NCI-H748 treated with DMSO at 0.1 percent for 48 hours (cell line): ENCODE results near the gene SLC16A7.
"Not testable (repeated sequence)": the region's sequence is repeated elsewhere in the genome, so short reads cannot be mapped to it uniquely, and the experiment has no call there.

Source experiments
- DNase-seq: peaks from one replicate; lab custom pipeline; 2025; lab: John Stamatoyannopoulos, UW

Gene SLC16A7

GRCh38 chr12:59736359-59736758 lies 140.5 kb downstream of the SLC16A7 start:
- DNase-seq, result no peak

- DNase-seq, result no peak
These were observed 141.0 kb downstream of the SLC16A7 start for GRCh38 chr12:59736786-59737185.

- no peak for DNase-seq
These were observed 142.1 kb downstream of the SLC16A7 start for GRCh38 chr12:59737725-59738463.

GRCh38 chr12:59742841-59743240 lies 147.0 kb downstream of the SLC16A7 start:
- no peak for DNase-seq

- no peak for DNase-seq
These were observed 148.7 kb downstream of the SLC16A7 start for GRCh38 chr12:59744564-59744963.

- DNase-seq, result not testable (repeated sequence)
These were observed 155.3 kb downstream of the SLC16A7 start for GRCh38 chr12:59751091-59751490.

- no peak for DNase-seq
These were observed 165.7 kb downstream of the SLC16A7 start for GRCh38 chr12:59761542-59761941.

- DNase-seq, result no peak
These were observed 168.0 kb downstream of the SLC16A7 start for GRCh38 chr12:59763835-59764234.

GRCh38 chr12:59768031-59768430 lies 172.2 kb downstream of the SLC16A7 start:
- no peak for DNase-seq

- no peak for DNase-seq
These were observed 184.8 kb downstream of the SLC16A7 start for GRCh38 chr12:59780605-59781135.

GRCh38 chr12:59787610-59788009 lies 191.8 kb downstream of the SLC16A7 start:
- no peak for DNase-seq

- DNase-seq, result no peak
These were observed 196.8 kb downstream of the SLC16A7 start for GRCh38 chr12:59792647-59793046.

- no peak for DNase-seq
These were observed 207.9 kb downstream of the SLC16A7 start for GRCh38 chr12:59803735-59804134.

GRCh38 chr12:59808317-59808910 lies 212.6 kb downstream of the SLC16A7 start:
- DNase-seq, result peak; percentile 20

GRCh38 chr12:59811991-59812390 lies 216.2 kb downstream of the SLC16A7 start:
- DNase-seq, result no peak

- DNase-seq, result no peak
These were observed 216.9 kb downstream of the SLC16A7 start for GRCh38 chr12:59812716-59813115.

- no peak for DNase-seq
These were observed 224.8 kb downstream of the SLC16A7 start for GRCh38 chr12:59820594-59821011.

- no peak for DNase-seq
These were observed 227.7 kb downstream of the SLC16A7 start for GRCh38 chr12:59823567-59823966.

GRCh38 chr12:59827767-59828166 lies 231.9 kb downstream of the SLC16A7 start:
- DNase-seq, result no peak

GRCh38 chr12:59828521-59828920 lies 232.7 kb downstream of the SLC16A7 start:
- no peak for DNase-seq

GRCh38 chr12:59833408-59833807 lies 237.6 kb downstream of the SLC16A7 start:
- no peak for DNase-seq

GRCh38 chr12:59834659-59835474 lies 239.0 kb downstream of the SLC16A7 start:
- DNase-seq, result peak; percentile 7
